ENCODE data around the gene KLK14.

The KLK14 gene, protein sequence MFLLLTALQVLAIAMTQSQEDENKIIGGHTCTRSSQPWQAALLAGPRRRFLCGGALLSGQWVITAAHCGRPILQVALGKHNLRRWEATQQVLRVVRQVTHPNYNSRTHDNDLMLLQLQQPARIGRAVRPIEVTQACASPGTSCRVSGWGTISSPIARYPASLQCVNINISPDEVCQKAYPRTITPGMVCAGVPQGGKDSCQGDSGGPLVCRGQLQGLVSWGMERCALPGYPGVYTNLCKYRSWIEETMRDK

DNA sequence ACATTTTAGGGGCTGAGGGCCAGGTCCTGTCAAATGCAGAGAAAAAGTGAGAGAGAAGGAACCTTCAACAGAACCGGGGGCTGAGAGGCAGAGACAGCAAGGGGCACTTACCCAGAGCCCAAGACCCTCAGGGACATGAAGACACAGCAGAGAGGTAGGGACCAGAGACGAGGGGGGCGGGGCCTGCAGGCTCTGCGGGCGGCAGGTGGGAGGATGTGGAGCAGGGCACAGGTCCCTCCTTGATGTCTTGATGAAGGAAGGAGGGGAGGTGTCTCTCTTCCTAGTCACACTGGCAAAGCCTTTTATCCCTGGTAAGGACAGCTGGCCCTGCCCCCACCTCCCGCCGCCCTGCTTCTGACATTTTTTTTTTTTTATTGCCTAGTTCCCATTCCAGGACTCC lies at the start of gene KLK14:
Gene KLK14, minus strand, starts transcription at position 277 of the 400 bp plus-strand sequence. Its CDS starts 273 bp downstream, at position 4.
- H3K36me3 ChIP-seq (ENCODE audit: control insufficient read depth, insufficient read depth, low read length, severe bottlenecking) = no peaks in the 10 kb centered on the region
- no peaks in the 10 kb centered on the region for H3K4me1 ChIP-seq (ENCODE audit: control insufficient read depth, insufficient read depth, low read length)
- no peaks in the 10 kb centered on the region for H3K9me3 ChIP-seq (ENCODE audit: control insufficient read depth, low read length)
- H3K4me3 ChIP-seq (ENCODE audit: low read length) = no peak within 1 kb of the TSS
- no peak within 1 kb of the TSS for H3K9ac ChIP-seq (ENCODE audit: low read length)
- DNase-seq (ENCODE audit: low read depth) = no peak
- peaks cover 32% of the 10 kb centered on the region for H3K27me3 ChIP-seq (replicated peaks; ENCODE audit: control insufficient read depth, insufficient read depth, low read length)

DNA sequence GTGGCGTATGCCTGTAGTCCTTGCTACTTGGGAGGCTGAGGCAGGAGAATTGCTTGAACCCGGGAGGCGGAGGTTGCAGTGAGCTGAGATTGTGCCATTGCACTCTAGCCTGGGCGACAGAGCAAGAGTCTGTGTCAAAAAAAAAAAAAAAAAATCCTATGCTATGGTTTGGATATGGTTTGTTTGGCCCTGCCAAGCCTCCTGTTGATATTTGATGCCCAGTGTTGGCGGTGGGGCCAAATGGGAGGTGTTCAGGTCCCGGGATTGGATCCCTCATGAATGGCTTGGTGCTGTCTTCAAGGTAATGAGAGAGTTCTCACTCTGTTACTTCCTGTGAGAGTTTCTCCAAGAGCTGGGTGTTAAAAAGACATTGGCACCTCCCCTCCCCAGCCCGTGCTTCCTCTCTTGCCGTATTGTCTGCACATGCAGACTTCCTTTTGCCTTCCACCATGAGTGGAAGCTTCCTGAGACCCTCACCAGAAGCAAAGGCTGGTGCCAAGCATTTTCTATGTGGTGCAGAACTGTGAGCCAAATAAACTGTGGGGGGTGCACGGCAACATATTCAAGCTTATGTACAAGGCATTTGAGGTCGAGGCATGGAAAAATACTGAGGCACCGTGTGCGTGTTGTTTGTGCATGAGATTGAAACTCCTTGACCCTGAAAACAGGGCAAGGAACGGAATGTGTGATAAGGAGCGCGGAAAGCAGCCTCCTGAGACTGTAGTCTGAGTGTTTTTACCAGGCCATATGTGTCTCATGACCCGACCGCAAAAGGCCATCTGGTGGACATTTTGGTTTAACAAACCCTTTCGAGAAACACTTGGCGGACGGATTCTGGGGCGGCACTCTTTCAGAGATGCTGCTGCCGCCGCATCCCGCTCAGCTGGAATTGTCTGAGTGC lies 49.3 kb upstream of the KLK14 start:
- Histone ChIP-seq H3K9me3 (ENCODE audit: control insufficient read depth, low read length) (no peaks in the 10 kb centered on the region), H3K4me3 (ENCODE audit: low read length) (peak overlapping the region; percentile 25), H3K4me1 (ENCODE audit: control insufficient read depth, insufficient read depth, low read length) (peaks cover 11% of the 10 kb centered on the region), H3K36me3 (ENCODE audit: control insufficient read depth, insufficient read depth, low read length, severe bottlenecking) (no peaks in the 10 kb centered on the region), H3K9ac (ENCODE audit: low read length) (peak overlapping the region; percentile 30), H3K27me3 (replicated peaks; ENCODE audit: control insufficient read depth, insufficient read depth, low read length) (no peaks in the 10 kb centered on the region)
- DNase-seq (ENCODE audit: low read depth) = no peak

DNA sequence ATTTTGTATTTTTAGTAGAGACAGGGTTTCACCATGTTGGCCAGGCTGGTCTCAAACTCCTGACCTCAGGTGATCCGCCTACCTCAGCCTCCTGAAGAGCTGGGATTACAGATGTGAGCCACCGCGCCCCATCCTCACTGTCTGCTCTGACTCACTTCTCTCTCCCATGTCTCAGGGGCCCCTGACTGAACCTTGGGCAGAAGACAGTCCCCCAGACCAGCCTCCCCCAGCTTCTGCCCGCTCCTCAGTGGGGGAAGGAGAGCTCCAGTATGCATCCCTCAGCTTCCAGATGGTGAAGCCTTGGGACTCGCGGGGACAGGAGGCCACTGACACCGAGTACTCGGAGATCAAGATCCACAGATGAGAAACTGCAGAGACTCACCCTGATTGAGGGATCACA lies 47.0 kb upstream of the KLK14 start:
- Histone ChIP-seq H3K36me3 (ENCODE audit: control insufficient read depth, insufficient read depth, low read length, severe bottlenecking) (no peaks in the 10 kb centered on the region), H3K9me3 (ENCODE audit: control insufficient read depth, low read length) (no peaks in the 10 kb centered on the region), H3K4me1 (ENCODE audit: control insufficient read depth, insufficient read depth, low read length) (peaks cover 11% of the 10 kb centered on the region), H3K4me3 (ENCODE audit: low read length) (no peak overlapping the region), H3K27me3 (replicated peaks; ENCODE audit: control insufficient read depth, insufficient read depth, low read length) (no peaks in the 10 kb centered on the region), H3K9ac (ENCODE audit: low read length) (no peak overlapping the region)
- no peak for DNase-seq (ENCODE audit: low read depth)

DNA sequence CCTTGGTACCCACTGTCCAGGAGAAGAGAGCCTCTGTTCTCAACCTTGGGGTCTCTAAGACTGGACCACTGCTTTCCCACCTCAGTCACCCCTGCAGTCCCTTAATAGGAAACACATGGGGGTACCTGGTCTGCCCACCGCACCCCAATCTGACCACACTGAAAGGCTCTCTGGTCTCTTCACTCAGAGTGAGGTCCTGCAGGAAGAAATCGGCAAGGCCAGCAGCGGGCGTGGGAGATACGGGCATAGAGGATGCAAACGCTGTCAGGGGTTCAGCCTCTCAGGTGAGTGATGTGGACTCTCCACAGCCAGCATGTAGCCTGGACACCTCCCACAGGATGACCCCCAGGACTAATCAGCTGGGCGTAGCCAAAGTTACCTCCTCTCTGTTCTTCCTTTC lies 45.5 kb upstream of the KLK14 start:
- Histone ChIP-seq H3K9me3 (ENCODE audit: control insufficient read depth, low read length) (no peaks in the 10 kb centered on the region), H3K9ac (ENCODE audit: low read length) (no peak overlapping the region), H3K27me3 (replicated peaks; ENCODE audit: control insufficient read depth, insufficient read depth, low read length) (no peaks in the 10 kb centered on the region), H3K36me3 (ENCODE audit: control insufficient read depth, insufficient read depth, low read length, severe bottlenecking) (no peaks in the 10 kb centered on the region), H3K4me1 (ENCODE audit: control insufficient read depth, insufficient read depth, low read length) (peaks cover 11% of the 10 kb centered on the region), H3K4me3 (ENCODE audit: low read length) (no peak overlapping the region)
- DNase-seq (ENCODE audit: low read depth) = no peak

DNA sequence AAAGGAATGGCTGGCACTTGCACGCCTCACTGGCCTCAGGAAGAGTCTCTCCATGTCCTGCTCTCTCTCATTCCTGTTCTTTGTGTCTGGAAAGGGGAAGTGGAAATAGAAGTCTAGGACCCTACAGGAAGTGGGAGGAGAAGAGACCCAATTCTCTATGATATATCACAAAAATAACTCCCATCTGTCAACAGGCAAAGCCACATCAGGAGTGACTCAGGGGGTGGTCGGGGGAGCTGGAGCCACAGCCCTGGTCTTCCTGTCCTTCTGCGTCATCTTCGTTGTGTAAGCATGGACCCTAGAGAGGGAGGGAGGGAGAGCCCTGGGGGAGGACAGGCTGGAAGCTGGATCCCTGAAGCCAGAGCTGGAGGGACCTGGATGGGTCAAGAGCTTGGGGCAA lies 45.1 kb upstream of the KLK14 start:
- Histone ChIP-seq H3K4me1 (ENCODE audit: control insufficient read depth, insufficient read depth, low read length) (peaks cover 11% of the 10 kb centered on the region), H3K4me3 (ENCODE audit: low read length) (no peak overlapping the region), H3K9me3 (ENCODE audit: control insufficient read depth, low read length) (no peaks in the 10 kb centered on the region), H3K36me3 (ENCODE audit: control insufficient read depth, insufficient read depth, low read length, severe bottlenecking) (no peaks in the 10 kb centered on the region), H3K9ac (ENCODE audit: low read length) (no peak overlapping the region), H3K27me3 (replicated peaks; ENCODE audit: control insufficient read depth, insufficient read depth, low read length) (no peaks in the 10 kb centered on the region)
- DNase-seq (ENCODE audit: low read depth) = no peak

DNA sequence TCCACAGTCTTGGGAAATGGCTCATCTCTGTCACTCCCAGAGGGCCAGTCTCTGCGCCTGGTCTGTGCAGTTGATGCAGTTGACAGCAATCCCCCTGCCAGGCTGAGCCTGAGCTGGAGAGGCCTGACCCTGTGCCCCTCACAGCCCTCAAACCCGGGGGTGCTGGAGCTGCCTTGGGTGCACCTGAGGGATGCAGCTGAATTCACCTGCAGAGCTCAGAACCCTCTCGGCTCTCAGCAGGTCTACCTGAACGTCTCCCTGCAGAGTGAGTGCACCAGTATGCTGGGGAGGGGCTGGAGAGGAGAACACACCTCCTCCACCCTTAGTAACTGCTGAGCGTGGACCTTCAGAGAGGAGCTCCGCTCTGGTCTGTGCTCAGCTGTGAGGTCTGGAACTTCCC lies 44.3 kb upstream of the KLK14 start:
- DNase-seq (ENCODE audit: low read depth) = no peak
- no peaks in the 10 kb centered on the region for H3K9me3 ChIP-seq (ENCODE audit: control insufficient read depth, low read length)
- H3K4me1 ChIP-seq (ENCODE audit: control insufficient read depth, insufficient read depth, low read length) = peaks cover 8% of the 10 kb centered on the region
- H3K9ac ChIP-seq (ENCODE audit: low read length) = no peak overlapping the region
- no peaks in the 10 kb centered on the region for H3K27me3 ChIP-seq (replicated peaks; ENCODE audit: control insufficient read depth, insufficient read depth, low read length)
- no peak overlapping the region for H3K4me3 ChIP-seq (ENCODE audit: low read length)
- H3K36me3 ChIP-seq (ENCODE audit: control insufficient read depth, insufficient read depth, low read length, severe bottlenecking) = no peaks in the 10 kb centered on the region

DNA sequence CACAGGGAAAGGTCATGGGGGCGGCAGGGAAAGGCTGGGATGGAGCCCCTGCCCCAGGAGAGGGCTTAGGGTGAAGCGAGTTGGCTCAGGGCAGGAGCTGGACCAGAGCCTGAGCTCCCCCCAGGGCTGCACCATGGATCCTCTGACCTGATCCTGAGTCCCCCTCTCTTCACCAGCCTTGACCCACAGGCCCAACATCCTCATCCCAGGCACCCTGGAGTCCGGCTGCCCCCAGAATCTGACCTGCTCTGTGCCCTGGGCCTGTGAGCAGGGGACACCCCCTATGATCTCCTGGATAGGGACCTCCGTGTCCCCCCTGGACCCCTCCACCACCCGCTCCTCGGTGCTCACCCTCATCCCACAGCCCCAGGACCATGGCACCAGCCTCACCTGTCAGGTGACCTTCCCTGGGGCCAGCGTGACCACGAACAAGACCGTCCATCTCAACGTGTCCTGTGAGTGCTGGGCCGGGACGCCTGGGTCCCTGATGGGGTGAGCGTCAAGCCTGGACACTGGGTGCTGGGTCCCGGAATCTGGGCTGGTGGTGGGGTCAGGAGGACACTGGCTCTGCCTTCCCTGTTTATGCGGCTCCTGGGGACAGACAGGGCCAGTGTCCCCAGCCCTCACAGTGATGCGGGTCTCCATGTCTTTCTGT lies 42.9 kb upstream of the KLK14 start:
- DNase-seq (ENCODE audit: low read depth) = no peak

DNA sequence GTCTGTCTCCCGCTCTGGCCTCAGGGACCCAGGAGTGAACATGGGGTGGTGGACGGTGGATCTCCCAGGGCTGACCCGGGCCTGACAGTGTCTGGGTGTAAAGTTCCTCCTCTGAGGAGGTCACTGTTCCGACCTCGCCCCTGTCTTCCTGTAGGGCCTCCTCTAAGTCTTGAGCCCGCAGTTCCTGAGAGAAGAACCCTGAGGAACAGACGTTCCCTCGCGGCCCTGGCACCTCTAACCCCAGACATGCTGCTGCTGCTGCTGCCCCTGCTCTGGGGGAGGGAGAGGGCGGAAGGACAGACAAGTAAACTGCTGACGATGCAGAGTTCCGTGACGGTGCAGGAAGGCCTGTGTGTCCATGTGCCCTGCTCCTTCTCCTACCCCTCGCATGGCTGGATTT lies 42.0 kb upstream of the KLK14 start, which contains the start of gene SIGLEC9:
Gene SIGLEC9, plus strand, starts transcription at position 178 of the 400 bp plus-strand sequence. Its CDS starts 69 bp downstream, at position 247.
- no peak for DNase-seq (ENCODE audit: low read depth)
- Histone ChIP-seq H3K36me3 (ENCODE audit: control insufficient read depth, insufficient read depth, low read length, severe bottlenecking) (no peaks in the 10 kb centered on the region), H3K4me3 (ENCODE audit: low read length) (no peak within 1 kb of the TSS), H3K9me3 (ENCODE audit: control insufficient read depth, low read length) (no peaks in the 10 kb centered on the region), H3K4me1 (ENCODE audit: control insufficient read depth, insufficient read depth, low read length) (peaks cover 5% of the 10 kb centered on the region), H3K9ac (ENCODE audit: low read length) (no peak within 1 kb of the TSS), H3K27me3 (replicated peaks; ENCODE audit: control insufficient read depth, insufficient read depth, low read length) (no peaks in the 10 kb centered on the region)

More for the DNA sequence above, 42.9 kb upstream of the KLK14 start:
- H3K4me1 ChIP-seq (ENCODE audit: control insufficient read depth, insufficient read depth, low read length) = peaks cover 5% of the 10 kb centered on the region
- H3K9me3 ChIP-seq (ENCODE audit: control insufficient read depth, low read length) = no peaks in the 10 kb centered on the region
- no peak overlapping the region for H3K9ac ChIP-seq (ENCODE audit: low read length)
- no peak overlapping the region for H3K4me3 ChIP-seq (ENCODE audit: low read length)
- H3K36me3 ChIP-seq (ENCODE audit: control insufficient read depth, insufficient read depth, low read length, severe bottlenecking) = no peaks in the 10 kb centered on the region
- no peaks in the 10 kb centered on the region for H3K27me3 ChIP-seq (replicated peaks; ENCODE audit: control insufficient read depth, insufficient read depth, low read length)

DNA sequence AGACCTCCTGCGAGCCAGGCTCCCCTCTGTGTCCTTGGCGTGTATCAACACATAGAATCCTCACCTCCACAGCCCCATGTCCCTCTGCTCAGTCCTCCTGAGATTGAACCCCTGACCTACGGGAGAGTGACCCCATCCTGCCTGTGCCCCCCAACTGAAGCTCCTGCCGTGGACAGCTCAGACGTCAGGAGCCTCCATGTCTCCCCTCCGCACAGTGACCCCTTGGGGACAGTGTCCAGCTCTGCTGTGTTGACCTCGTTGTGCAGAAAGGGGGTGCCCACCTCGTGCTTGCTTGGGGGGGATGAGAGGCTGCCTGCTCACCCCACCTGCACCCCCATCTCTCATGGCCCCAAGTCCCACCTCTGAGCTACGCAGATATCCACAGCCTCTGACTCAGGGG lies 41.5 kb upstream of the KLK14 start:
- no peak for DNase-seq (ENCODE audit: low read depth)
- Histone ChIP-seq H3K9me3 (ENCODE audit: control insufficient read depth, low read length) (no peaks in the 10 kb centered on the region), H3K4me3 (ENCODE audit: low read length) (no peak overlapping the region), H3K36me3 (ENCODE audit: control insufficient read depth, insufficient read depth, low read length, severe bottlenecking) (no peaks in the 10 kb centered on the region), H3K27me3 (replicated peaks; ENCODE audit: control insufficient read depth, insufficient read depth, low read length) (no peaks in the 10 kb centered on the region), H3K4me1 (ENCODE audit: control insufficient read depth, insufficient read depth, low read length) (peaks cover 5% of the 10 kb centered on the region), H3K9ac (ENCODE audit: low read length) (no peak overlapping the region)

DNA sequence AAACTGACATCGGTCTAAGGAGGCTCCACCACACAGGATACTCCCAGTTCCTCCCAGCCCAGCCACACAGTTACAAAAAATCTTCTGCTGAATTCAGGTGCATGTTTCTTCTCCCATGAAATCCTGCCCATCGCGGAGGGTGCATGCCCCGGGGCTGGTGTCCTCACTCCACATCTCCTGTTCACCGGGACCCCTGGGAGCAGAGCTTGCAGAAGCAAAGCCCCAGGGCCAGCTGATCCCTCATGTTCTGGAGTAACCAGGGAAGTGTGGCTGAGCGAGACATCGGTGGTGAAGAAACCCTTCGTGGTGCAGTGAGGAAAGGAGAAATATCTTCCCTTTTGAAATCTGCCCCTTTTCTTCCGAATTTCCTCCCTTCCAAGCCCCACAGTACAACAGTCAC lies 41.1 kb upstream of the KLK14 start:
- DNase-seq (ENCODE audit: low read depth) = no peak
- H3K4me3 ChIP-seq (ENCODE audit: low read length) = no peak overlapping the region
- H3K36me3 ChIP-seq (ENCODE audit: control insufficient read depth, insufficient read depth, low read length, severe bottlenecking) = no peaks in the 10 kb centered on the region
- no peak overlapping the region for H3K9ac ChIP-seq (ENCODE audit: low read length)
- H3K27me3 ChIP-seq (replicated peaks; ENCODE audit: control insufficient read depth, insufficient read depth, low read length) = no peaks in the 10 kb centered on the region
- no peaks in the 10 kb centered on the region for H3K9me3 ChIP-seq (ENCODE audit: control insufficient read depth, low read length)
- peaks cover 3% of the 10 kb centered on the region for H3K4me1 ChIP-seq (ENCODE audit: control insufficient read depth, insufficient read depth, low read length)

DNA sequence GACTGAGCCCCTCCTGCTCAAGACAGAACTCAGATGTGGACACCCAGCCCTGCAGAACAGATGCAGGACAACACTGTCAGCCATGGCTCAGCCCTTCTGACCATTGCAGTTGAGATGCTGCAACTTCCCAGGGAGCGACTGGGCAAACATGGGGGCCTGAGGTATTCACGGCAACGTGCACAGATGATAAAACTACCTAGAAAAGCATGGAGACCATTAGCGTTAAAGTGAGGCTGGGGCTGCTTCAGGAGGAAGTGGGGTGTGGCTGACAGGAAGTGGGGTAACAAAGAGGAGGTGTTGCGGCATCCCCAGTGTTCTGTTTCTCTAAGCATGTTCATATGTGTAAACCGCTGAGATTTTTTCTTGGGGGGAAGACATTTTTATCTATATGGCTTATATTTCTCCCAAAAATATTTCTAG lies 40.7 kb upstream of the KLK14 start:
- H3K36me3 ChIP-seq (ENCODE audit: control insufficient read depth, insufficient read depth, low read length, severe bottlenecking) = no peaks in the 10 kb centered on the region
- H3K4me1 ChIP-seq (ENCODE audit: control insufficient read depth, insufficient read depth, low read length) = no peaks in the 10 kb centered on the region
- no peak overlapping the region for H3K9ac ChIP-seq (ENCODE audit: low read length)
- H3K27me3 ChIP-seq (replicated peaks; ENCODE audit: control insufficient read depth, insufficient read depth, low read length) = no peaks in the 10 kb centered on the region
- no peak overlapping the region for H3K4me3 ChIP-seq (ENCODE audit: low read length)
- no peaks in the 10 kb centered on the region for H3K9me3 ChIP-seq (ENCODE audit: control insufficient read depth, low read length)
- no peak for DNase-seq (ENCODE audit: low read depth)
